PC-3 (cell line): ENCODE data around the gene RMC1. TPM values are rescaled to one million over a fixed set of nuclear protein-coding genes. Genes with fewer than 3 reads are reported as not detected.

Experiments
- ATAC-seq: fragments of 200-7000 bp; cut with Tn5 transposase; 2 replicates; pipeline ENCODE4 v1.9.1; 2020; ENCODE audit warnings: mild to moderate bottlenecking, moderate library complexity
- BruUV-seq: library from RNA; stranded (reverse); fragments of 400-500 nt; replicated peaks from 2 replicates; lab custom pipeline; 2021; lab: Mats Ljungman, UMichigan
- CTCF ChIA-PET: fragments of 300-600 bp; sonication (Branson Sonifier 250); formaldehyde crosslinking; loops from one replicate; lab custom pipeline; 2022; ENCODE audit warnings: antibody characterized with exemption; lab: Charles Lee
- POLR2A ChIA-PET: fragments of 300-600 bp; sonication (Branson Sonifier 250); formaldehyde crosslinking; loops from one replicate; lab custom pipeline; 2022; ENCODE audit warnings: antibody characterized with exemption; ENCODE audit not compliant: unreplicated experiment; lab: Charles Lee
- DNase-seq: peaks from one replicate; pipeline ENCODE4 v3.0.0-alpha.2; 2015
- H2AFZ ChIP-seq: fragments of 300-600 bp; sonication (generic); 2 replicates; pipeline ENCODE4 v1.6.0; 2016; ENCODE audit warnings: antibody characterized with exemption, low read length
- H3F3A ChIP-seq: fragments of 300-600 bp; sonication (generic); one replicate; pipeline ENCODE4 v1.6.0; 2017; ENCODE audit warnings: antibody characterized with exemption, low read length, control low read depth, mild to moderate bottlenecking; ENCODE audit not compliant: unreplicated experiment
- H3K27ac ChIP-seq: fragments of 300-600 bp; sonication (generic); 2 replicates; pipeline ENCODE4 v1.5.1; 2016; ENCODE audit warnings: mild to moderate bottlenecking, low read length
- H3K27me3 ChIP-seq: fragments of 300-600 bp; sonication (generic); 2 replicates; pipeline ENCODE4 v1.6.1; 2016; ENCODE audit warnings: low read length, mixed read lengths
- H3K36me3 ChIP-seq: fragments of 300-600 bp; sonication (generic); 2 replicates; pipeline ENCODE4 v1.6.1; 2016; ENCODE audit warnings: low read depth, mixed run types, low read length, mixed read lengths
- H3K4me1 ChIP-seq: fragments of 300-600 bp; sonication (generic); 2 replicates; pipeline ENCODE4 v1.5.1; 2016; ENCODE audit warnings: low read length; ENCODE audit not compliant: insufficient read depth
- H3K4me2 ChIP-seq: fragments of 300-600 bp; sonication (generic); 2 replicates; pipeline ENCODE4 v1.6.0; 2016; ENCODE audit warnings: low read length
- H3K4me3 ChIP-seq: fragments of 300-600 bp; sonication (generic); 2 replicates; pipeline ENCODE4 v1.5.1; 2016; ENCODE audit warnings: mild to moderate bottlenecking, low read length, mixed read lengths
- H3K79me2 ChIP-seq: fragments of 300-600 bp; sonication (generic); 2 replicates; pipeline ENCODE4 v1.6.1; 2017; ENCODE audit warnings: low read length, mixed read lengths
- H3K9ac ChIP-seq: fragments of 300-600 bp; sonication (generic); 2 replicates; pipeline ENCODE4 v1.6.0; 2016; ENCODE audit warnings: mild to moderate bottlenecking, low read length
- H3K9me2 ChIP-seq: fragments of 300-600 bp; sonication (generic); replicated peaks from 2 replicates; pipeline ENCODE4 v1.6.1; 2016; ENCODE audit warnings: mixed run types, low read length, mixed read lengths
- H3K9me3 ChIP-seq: fragments of 300-600 bp; sonication (generic); 2 replicates; pipeline ENCODE4 v1.6.1; 2016; ENCODE audit warnings: low read length, mixed read lengths
- H4K20me1 ChIP-seq: fragments of 300-600 bp; sonication (generic); 2 replicates; pipeline ENCODE4 v1.6.1; 2016; ENCODE audit warnings: low read length, mixed read lengths
- EZH2 ChIP-seq: fragments of 300-600 bp; sonication (generic); IDR thresholded peaks from one replicate; pipeline ENCODE4 v1.6.1; 2017; ENCODE audit warnings: antibody characterized with exemption, mild to moderate bottlenecking, low read length; ENCODE audit not compliant: unreplicated experiment
- EZH2phosphoT487 ChIP-seq: fragments of 300-600 bp; sonication (generic); IDR thresholded peaks from 2 replicates; pipeline ENCODE4 v1.6.1; 2018; ENCODE audit warnings: mild to moderate bottlenecking, antibody characterized with exemption, low read length, borderline replicate concordance
- intact Hi-C: fragments of 100-400 bp; cut with micrococcal nuclease; formaldehyde crosslinking; loops from 2 replicates; pipeline ENCODE4 v1.9.0; 2023
- total RNA-seq: library from RNA; depleted of rRNA; stranded (reverse); fragments of >200 nt; gene quantifications from 2 replicates; pipeline ENCODE4 v1.2.3, GENCODE V29; 2014
- TF ChIP-seq, protein P1 (sequence below): fragments of 300-600 bp; sonication (generic); conservative IDR thresholded peaks from 2 replicates; pipeline ENCODE4 v1.5.1; 2017; ENCODE audit warnings: antibody characterized with exemption, low read depth, mild to moderate bottlenecking, low read length

Gene RMC1
- total RNA-seq, 1 experiment from 2014 or later = 23.2 TPM

DNA sequence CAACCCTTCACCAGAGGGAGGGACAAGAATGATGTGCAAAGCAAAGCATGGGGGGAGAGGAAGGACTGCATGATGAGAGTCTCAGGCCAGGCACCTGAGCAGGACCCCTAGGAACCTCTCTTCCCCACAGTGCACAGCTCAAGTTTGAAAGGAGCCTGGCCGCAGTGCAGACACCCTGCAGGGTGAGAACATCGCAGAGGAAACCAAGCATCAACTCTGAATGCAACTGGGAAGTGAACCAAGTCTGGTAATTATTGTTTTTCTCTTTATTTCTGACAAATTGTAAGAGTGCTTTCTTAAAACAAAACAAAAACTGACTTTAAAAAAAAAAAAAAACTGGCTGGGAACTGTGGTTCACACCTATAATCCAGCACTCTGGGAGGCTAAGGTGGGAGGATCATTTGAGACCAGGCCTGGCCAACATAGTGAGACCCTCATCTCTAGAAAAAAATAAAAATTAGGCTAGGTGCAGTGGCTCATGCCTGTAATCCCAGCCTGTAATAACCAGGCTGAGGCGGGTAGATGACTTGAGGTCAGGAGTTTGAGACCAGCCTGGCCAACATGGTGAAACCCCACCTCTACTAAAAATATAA lies 67.7 kb downstream of the RMC1 start:
- no peak for ATAC-seq
- Histone ChIP-seq H3K9me2 (no peaks in the 10 kb centered on the region), H3F3A (no peaks in the 10 kb centered on the region), H3K79me2 (peaks cover 24% of the 10 kb centered on the region), H3K4me3 (no peak overlapping the region), H3K27me3 (no peaks in the 10 kb centered on the region), H3K4me1 (peaks cover 18% of the 10 kb centered on the region), H3K27ac (no peak overlapping the region), H3K9me3 (no peaks in the 10 kb centered on the region), H4K20me1 (peaks cover 16% of the 10 kb centered on the region), H2AFZ (no peak overlapping the region), H3K36me3 (peaks cover 64% of the 10 kb centered on the region), H3K9ac (no peak overlapping the region), H3K4me2 (no peak overlapping the region)
- ChIA-PET POLR2A (no interaction called here), CTCF (no interaction called here)
- intact Hi-C loops = no loop called here
- TF ChIP-seq, protein P1, sequence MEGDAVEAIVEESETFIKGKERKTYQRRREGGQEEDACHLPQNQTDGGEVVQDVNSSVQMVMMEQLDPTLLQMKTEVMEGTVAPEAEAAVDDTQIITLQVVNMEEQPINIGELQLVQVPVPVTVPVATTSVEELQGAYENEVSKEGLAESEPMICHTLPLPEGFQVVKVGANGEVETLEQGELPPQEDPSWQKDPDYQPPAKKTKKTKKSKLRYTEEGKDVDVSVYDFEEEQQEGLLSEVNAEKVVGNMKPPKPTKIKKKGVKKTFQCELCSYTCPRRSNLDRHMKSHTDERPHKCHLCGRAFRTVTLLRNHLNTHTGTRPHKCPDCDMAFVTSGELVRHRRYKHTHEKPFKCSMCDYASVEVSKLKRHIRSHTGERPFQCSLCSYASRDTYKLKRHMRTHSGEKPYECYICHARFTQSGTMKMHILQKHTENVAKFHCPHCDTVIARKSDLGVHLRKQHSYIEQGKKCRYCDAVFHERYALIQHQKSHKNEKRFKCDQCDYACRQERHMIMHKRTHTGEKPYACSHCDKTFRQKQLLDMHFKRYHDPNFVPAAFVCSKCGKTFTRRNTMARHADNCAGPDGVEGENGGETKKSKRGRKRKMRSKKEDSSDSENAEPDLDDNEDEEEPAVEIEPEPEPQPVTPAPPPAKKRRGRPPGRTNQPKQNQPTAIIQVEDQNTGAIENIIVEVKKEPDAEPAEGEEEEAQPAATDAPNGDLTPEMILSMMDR = no peak
- no peak for TF ChIP-seq EZH2phosphoT487
- TF ChIP-seq EZH2 = no peak
- DNase-seq = no peak
- no TSS peak for BruUV-seq

DNA sequence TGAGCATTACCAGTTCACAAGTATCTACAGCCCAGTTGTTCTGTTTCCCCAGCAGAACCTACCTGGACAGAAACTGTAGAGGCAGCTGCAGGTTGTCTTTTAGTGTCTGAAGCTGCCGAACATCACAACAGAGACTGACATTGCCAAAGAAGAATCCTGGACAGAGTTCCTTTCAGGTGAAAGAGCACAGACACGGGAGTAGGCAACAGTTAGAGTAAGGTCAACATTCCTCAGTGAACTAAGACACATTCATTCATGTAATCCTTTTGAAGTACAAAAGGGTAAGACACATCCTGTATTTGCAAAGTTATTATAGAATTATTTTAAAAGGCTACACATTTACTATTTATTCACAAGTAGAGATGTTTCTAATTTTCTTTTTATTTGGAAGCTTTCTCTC lies 68.7 kb downstream of the RMC1 start:
- H3K4me1 ChIP-seq = peaks cover 18% of the 10 kb centered on the region
- no TSS peak for BruUV-seq
- ChIA-PET POLR2A (no interaction called here), CTCF (no interaction called here)
- H2AFZ ChIP-seq = no peak overlapping the region
- DNase-seq (no peak), ATAC-seq (no peak)
- H3K79me2 ChIP-seq = peaks cover 27% of the 10 kb centered on the region
- no peak overlapping the region for H3K4me2 ChIP-seq
- H3K9me3 ChIP-seq = no peaks in the 10 kb centered on the region
- TF ChIP-seq EZH2 (no peak), EZH2phosphoT487 (no peak)
- TF ChIP-seq, protein P1 = no peak
- no peak overlapping the region for H3K4me3 ChIP-seq
- H3K9ac ChIP-seq = no peak overlapping the region
- H3F3A ChIP-seq = no peaks in the 10 kb centered on the region
- H3K9me2 ChIP-seq = no peaks in the 10 kb centered on the region
- intact Hi-C loops = no loop called here
- H3K27ac ChIP-seq = no peak overlapping the region
- no peaks in the 10 kb centered on the region for H3K27me3 ChIP-seq
- H3K36me3 ChIP-seq = peaks cover 57% of the 10 kb centered on the region
- peaks cover 16% of the 10 kb centered on the region for H4K20me1 ChIP-seq

DNA sequence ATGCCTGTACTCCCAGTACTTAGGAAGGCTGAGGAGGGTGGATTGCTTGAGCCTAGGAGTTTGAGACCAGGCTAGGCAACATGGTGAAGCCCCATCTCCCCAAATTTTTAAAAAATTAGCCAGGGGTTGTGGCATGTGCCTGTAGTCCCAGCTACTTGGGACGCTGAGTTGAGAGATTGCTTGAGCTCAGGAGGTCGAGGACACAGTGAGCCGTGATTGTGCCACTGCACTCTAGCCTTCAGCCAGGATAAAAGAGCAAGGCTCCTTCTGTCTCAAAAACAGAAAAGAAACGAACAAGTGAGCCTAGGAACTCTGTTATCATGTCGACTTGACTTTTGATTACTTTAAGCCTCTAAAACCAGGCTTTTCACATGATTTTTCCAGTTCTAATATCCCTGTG lies 69.3 kb downstream of the RMC1 start:
- no TSS peak for BruUV-seq
- ATAC-seq (no peak), DNase-seq (no peak)
- H2AFZ ChIP-seq = no peak overlapping the region
- ChIA-PET CTCF (no interaction called here), POLR2A (no interaction called here)
- intact Hi-C loops = no loop called here
- no peak overlapping the region for H3K4me3 ChIP-seq
- peaks cover 27% of the 10 kb centered on the region for H3K79me2 ChIP-seq
- H3K9me2 ChIP-seq = no peaks in the 10 kb centered on the region
- H3K27me3 ChIP-seq = no peaks in the 10 kb centered on the region
- peaks cover 52% of the 10 kb centered on the region for H3K36me3 ChIP-seq
- H3K9ac ChIP-seq = no peak overlapping the region
- no peak overlapping the region for H3K4me2 ChIP-seq
- no peaks in the 10 kb centered on the region for H3K9me3 ChIP-seq
- H4K20me1 ChIP-seq = peaks cover 16% of the 10 kb centered on the region
- peaks cover 18% of the 10 kb centered on the region for H3K4me1 ChIP-seq
- TF ChIP-seq EZH2phosphoT487 = no peak
- no peak for TF ChIP-seq EZH2
- TF ChIP-seq, protein P1 = no peak
- no peak overlapping the region for H3K27ac ChIP-seq
- no peaks in the 10 kb centered on the region for H3F3A ChIP-seq
